HG03521 (cell line): ENCODE measurements around the gene ZCRB1.

Source experiments
- ATAC-seq: cut with Tn5 transposase; IDR thresholded peaks from one replicate; pipeline ENCODE4 v1.9.1; 2021; ENCODE audit warnings: mild to moderate bottlenecking, moderate library complexity; ENCODE audit not compliant: unreplicated experiment

Gene ZCRB1

GRCh38 chr12:42283739-42284138 lies 42.2 kb downstream of the ZCRB1 start:
- ATAC-seq: no peak

- no peak for ATAC-seq
Observed at GRCh38 chr12:42282294-42282693, 43.6 kb downstream of the ZCRB1 start.

- no peak for ATAC-seq
Observed at GRCh38 chr12:42281844-42282243, 44.0 kb downstream of the ZCRB1 start.

GRCh38 chr12:42281278-42281677 lies 44.6 kb downstream of the ZCRB1 start:
- ATAC-seq: no peak

GRCh38 chr12:42278128-42278510 lies 47.8 kb downstream of the ZCRB1 start:
- ATAC-seq: no peak

- ATAC-seq: no peak
Observed at GRCh38 chr12:42277396-42278127, 48.3 kb downstream of the ZCRB1 start.

GRCh38 chr12:42275499-42275898 lies 50.4 kb downstream of the ZCRB1 start:
- ATAC-seq: no peak

- no peak for ATAC-seq
Observed at GRCh38 chr12:42273706-42274105, 52.2 kb downstream of the ZCRB1 start.

GRCh38 chr12:42270596-42270995 lies 55.3 kb downstream of the ZCRB1 start:
- no peak for ATAC-seq

GRCh38 chr12:42267413-42268190 lies 58.3 kb downstream of the ZCRB1 start:
- no peak for ATAC-seq

- no peak for ATAC-seq
Observed at GRCh38 chr12:42266579-42267230, 59.2 kb downstream of the ZCRB1 start.

- ATAC-seq: no peak
Observed at GRCh38 chr12:42262271-42262670, 63.6 kb downstream of the ZCRB1 start.
